NCI-H345 (cell line): ENCODE data around the gene LRRC2.
"Not testable (repeated sequence)": the region's sequence is repeated elsewhere in the genome, so short reads cannot be mapped to it uniquely, and the experiment has no call there.

Experiments used
- DNase-seq: peaks from one replicate; lab custom pipeline; 2025; lab: John Stamatoyannopoulos, UW

LRRC2 gene

GRCh38 chr3:46557814-46558183 is 8.3 kb downstream of the LRRC2 start:
- DNase-seq: no peak

DNA sequence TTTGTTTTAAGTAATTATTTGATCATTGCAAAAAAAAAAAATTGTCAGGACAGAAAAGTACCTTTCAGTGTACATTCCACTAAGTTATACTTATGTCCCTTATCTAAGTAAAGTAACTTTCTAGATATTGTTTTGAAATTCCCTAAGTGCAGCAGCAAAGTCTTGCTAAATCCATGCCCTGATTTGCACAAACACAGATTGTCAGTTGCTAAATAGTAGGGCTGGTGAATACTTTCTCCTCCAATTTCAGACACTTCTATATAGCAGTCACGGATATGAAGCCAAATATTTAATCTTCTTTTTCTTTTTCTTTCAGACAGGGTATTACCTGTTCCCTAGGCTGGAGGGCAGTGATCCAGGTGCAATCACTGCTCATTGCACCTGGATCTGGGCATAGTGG is 12.9 kb downstream of the LRRC2 start:
- no peak for DNase-seq

DNA sequence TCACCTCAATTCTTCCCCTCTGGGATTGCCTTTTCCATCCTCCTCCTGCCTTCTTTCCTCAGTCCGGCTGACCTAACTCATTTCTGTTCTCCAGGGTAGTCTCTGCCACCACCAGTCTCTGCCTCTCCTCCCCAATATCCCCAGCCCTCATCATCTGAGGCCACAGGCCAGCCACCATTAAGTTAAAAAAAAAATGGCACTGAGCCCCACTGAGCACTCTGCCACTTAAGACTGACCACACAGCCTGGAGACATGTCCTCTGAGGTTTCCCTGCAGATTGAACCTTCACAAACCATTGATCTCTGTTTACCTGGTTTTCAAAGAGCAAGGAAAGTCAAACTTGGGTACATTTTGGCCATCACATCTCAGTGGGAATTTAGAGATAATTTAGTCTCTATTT is 13.6 kb downstream of the LRRC2 start:
- DNase-seq: no peak

DNA sequence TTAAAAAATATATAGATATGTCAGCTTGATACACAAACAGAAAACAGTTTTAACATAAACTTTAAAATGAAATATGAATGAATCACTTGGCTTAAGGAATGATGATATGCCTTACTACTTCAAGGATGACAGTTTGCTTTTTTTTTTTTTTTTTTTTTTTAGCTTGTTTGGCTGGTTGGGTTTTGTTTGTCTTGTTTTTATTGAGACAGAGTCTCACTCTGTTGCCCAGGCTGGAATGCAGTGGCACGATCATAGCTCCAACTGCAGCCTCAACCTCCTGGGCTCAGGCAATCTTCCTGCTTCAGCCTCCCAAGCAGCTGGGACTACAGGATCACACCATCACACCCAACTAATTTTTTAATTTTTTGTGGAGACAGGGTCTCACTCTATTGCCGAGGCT is 14.5 kb downstream of the LRRC2 start:
- DNase-seq: no peak

DNA sequence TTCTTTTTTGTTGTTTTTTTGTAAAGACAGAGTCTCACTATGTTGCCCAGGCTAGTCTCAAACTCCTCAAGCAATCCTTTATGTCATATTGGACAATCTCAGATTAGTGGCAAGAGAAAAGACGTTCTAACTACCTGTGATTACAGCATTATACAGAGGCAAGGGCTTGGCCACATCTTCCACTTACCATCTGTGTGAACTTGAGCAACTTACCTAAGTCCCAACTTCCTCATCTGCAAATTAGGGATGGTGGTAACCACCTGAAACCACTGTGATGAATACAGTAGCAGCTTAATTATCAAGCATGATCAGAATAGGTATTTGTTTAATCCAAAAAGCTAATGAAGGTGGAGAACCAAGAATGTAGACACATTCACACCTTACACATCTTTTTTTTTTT is 16.1 kb downstream of the LRRC2 start:
- DNase-seq: no peak

GRCh38 chr3:46549408-46549904 is 16.6 kb downstream of the LRRC2 start:
- DNase-seq: no peak

DNA sequence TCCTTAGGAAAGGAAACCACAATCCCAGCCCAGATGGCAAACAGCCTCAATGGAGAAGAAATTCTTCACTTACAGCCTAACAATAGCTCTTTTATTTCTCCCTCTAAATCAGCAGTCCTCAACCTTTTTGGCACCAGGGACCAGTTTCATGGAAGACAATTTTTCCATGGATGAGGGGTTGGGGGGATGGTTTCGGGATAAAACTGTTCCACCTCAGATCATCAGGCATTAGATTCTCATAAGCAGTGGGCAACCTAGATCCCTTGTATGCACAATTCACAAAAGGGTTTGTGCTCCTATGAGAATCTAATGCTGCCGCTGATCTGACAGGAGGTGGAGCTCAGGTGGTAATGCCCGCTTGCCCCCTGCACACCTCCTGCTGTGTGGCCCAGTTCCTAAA is 17.5 kb downstream of the LRRC2 start:
- DNase-seq: not testable (repeated sequence)

DNA sequence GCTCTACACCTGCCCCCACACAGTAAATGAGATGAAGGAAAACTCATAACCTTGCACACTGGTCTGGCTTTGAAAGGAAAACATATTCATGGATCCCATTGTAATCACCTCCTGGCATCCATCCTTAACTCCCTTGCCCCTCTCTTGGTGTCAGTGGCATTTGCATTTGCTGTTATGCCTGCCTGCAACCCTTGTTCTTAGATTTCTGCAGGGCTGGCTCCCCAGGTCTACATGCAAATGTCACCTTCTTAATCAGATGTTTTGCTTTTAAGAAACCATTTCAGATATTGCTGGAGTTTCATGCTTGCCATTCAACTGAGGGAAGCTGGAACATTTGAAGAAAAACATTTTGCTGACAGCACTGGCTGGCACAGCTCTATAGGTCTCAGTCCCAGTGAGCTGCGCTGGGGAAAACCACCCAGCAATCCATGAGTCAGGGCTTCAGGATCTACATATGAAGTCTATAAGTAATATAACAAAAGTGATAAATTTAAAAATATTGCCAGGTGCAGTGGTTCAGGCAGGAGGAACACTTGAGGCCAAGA is 19.1 kb downstream of the LRRC2 start:
- DNase-seq: no peak

DNA sequence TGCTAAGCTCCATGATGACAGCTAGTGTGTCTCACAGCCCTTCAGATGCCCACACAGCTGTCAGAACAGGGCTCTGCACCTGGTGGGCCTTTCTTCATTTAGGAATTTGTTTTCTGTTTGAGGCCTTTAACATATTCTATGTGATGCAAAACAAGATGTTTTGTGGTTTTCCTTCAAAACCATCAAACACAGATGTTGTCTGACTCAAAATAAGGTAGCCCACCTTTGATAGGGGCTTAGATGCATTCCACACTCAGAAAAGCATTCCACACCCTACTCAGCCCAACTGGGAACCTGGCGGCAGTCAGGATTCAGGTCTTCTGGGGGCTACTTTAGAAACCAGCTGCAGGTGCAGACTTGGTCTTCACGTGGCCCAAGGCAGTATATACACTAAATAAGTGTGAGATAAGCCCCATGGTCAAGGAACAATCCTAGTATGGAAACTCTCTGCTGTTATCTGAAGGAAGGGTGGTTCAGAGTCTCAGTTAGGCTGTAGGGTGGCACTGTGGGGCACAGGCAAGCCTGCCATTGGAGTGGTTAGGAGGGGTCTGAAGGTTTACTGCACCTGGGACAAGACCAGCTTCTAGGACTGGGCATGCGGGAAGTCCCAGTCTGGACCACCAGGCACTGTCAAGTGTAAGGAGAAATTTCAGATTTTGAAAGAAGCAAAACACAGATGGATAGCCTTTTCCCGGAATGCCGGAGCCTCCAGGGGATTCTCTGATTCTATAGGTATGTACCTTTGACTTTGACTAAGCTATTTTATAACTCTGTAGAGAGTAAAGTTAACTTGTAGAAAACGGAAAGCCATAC is 20.1 kb downstream of the LRRC2 start:
- DNase-seq: no peak

- DNase-seq: no peak
Observed at GRCh38 chr3:46544771-46545503, 21.2 kb downstream of the LRRC2 start.

DNA sequence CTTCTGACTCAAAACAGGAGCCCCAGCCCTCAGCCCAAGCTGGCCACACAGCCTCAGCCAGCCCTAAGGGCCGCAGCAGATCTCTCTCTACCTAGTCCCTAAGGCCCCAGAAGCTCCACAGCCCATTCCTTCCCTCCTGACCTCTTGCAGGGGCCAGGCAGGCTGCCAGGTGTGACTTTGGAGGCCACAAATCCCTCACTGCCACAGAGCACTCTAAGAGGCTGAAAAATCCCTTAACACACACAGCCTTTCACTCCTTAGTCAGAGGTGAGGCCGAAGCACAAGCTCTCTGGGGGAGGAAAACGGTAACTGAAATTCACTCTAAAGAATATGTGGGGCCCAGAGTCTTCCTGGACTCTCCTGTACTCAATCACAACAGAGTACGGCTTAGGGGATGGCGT is 23.3 kb downstream of the LRRC2 start:
- DNase-seq: no peak

GRCh38 chr3:46542344-46542743 is 23.8 kb downstream of the LRRC2 start:
- no peak for DNase-seq

DNA sequence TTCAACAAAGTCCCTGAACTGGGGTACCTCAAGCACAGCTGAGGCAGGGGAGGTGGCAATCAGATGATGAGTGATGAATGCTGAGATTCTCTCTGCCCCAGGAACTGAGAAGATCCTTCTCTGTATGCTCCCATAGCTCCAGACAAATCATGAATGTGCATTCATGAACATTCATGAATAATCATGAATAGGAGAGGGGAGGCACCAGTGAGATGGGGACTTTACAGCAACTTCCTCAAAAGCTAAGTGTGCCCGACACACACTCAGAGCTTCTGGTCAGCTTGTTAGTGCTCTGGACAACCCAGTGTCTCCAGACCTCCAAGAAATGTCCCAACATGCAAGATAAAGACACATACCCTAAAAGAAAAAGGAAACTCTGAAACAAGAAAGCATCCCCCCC is 24.3 kb downstream of the LRRC2 start:
- no peak for DNase-seq

DNA sequence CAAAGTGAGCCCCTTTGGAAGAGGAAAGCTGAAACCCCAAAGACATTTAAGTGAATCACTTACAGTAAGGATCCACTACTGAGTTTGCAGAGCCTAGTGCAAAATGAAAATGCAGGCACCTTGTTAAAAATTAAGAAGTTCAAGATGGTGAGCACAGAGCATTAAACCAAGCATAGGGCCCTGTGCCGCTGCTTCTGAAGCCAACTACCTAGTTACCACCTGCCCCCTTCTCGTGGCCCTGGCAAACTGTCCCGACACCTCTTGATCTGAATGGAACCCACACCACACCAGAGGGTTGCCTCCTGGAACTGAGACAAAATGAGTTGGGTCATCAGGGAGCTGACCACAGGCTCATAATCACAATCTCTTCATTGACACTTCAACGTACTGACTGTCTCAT is 25.6 kb downstream of the LRRC2 start:
- DNase-seq: no peak

GRCh38 chr3:46539443-46540005 is 26.6 kb downstream of the LRRC2 start:
- no peak for DNase-seq

DNA sequence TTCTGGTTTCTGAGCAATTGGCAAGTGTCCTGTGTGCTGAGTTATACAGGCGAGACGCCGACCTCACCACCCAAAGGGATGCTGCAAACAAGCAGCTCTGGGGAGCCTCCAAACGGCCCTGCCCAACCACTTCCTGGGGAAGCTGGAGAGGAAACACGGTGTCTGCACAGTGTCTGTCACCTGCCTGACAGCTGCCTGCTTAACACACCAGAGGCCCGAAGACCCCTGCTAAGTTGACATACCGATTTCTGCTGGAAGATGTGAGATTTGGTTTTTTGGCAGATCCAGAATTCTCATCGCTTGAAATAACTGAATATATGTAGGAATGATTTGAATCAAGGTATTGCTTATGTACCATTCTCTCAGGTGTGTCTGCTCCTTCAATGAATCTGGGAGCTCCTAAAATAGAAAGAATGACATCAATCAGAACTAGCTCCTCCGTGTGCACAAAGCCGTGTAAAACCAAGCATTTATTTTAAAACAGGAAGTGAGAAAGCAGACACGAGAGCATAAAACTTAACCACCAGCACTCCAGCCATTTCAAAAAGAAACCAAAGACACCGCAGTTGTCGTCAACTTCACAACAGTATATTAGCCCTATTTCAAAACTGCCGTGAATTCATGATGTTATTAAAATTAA is 27.2 kb downstream of the LRRC2 start:
- no peak for DNase-seq

DNA sequence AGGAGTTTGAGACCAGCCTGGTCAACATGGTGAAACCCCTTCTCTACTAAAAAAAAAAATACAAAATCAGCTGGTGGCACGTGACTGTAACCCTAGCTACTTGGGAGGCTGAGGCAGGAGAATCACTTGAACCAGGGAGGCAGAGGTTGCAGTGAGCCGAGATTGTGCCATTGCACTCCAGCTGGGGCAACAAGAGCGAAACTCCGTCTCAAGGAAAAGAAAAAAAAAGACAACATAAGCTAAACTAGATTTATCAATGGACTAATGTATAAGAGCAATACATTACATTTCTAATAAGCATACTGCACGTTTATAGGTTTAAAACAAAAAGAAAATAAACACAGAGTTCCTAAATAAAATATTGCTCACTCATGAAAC is 27.7 kb downstream of the LRRC2 start:
- not testable (repeated sequence) for DNase-seq

DNA sequence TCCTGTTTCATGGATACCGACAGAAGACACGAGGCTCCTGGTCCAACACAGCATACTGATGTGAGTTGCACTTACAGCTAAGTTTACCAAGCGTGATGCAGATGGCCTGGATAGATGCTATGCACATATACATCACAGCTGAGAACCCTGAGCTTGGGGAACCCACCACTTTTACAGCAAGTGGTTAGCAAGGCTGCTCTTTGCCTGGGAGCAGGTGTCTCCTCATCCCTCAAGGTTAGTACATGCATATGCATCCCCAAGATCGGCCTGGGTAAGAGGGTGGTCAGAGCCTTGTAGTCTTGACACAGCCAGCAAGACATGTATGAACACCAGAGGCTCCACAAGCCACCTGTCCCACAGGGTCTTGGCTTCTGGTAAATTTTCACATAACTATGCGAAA is 28.3 kb downstream of the LRRC2 start:
- no peak for DNase-seq

GRCh38 chr3:46537316-46537715 is 28.8 kb downstream of the LRRC2 start:
- no peak for DNase-seq

- no peak for DNase-seq
Observed at GRCh38 chr3:46536758-46537157, 29.3 kb downstream of the LRRC2 start.

DNA sequence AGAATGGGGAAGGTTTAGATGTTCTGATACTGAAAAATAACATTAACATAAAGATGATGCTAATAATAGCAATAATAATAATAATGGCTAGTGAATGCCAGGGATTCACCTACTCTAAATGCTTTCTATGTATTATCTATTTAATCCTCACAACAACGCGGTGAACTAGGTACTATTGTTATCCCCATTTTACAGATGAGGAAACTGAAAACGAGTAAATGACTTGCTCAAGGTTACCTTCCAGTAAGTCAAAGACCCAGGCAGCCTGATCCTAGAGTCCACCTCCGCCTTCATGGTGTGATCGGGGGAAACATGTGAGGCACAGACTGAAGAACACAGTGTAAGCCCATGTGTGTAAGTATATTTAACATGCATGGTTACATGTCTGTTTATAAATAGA is 30.4 kb downstream of the LRRC2 start:
- no peak for DNase-seq

DNA sequence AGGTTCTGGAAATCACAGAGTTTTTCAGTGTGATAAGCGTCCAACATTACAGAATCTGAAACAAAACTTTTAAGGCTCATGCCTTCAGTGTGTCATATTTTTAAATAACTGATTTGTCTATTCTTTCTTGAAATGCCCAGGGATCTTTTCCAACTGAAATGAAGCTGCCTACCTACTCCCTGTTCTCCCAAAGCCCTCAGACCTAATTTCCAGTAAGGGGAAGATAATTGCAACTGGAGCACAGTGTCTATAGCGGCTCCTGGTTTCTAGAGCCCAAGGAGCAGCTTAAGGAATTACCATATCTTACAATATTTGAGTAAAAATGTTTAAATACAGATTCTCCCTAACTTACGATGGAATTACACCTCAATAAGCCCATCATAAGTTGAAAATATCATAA is 33.0 kb downstream of the LRRC2 start:
- no peak for DNase-seq
